ENCODE results near the gene IL36RN.
A peak's percentile ranks its signal among the peaks of the same experiment; 100 is the strongest.

The IL36RN gene

DNA sequence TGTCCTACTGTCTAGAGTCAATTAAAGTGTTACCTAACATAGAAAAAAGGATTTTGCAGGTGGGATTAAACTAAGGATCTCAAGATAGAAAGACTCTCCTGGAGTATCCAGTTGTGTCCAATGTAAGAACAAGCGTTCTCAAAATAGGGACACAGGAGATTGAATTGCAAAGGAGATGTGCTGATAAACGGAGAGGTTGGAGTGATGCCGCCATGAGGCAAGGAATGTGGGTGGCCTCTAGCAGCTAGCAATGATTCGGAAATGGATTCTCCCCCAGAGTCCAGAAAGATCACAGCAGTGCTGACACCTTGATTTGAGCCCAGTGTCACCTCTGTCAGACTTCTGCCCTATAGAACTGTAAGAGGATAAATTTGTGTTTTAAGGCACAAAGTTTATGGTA, 44.3 kb downstream of the IL36RN start:
- DNase-seq (ENCODE audit: low read depth, low spot score): no peak
- in situ Hi-C loops (cut with HindIII; ENCODE audit: low sequenced_read_pairs): no loop called here
- H3K4me3 ChIP-seq (ENCODE audit: low read depth, low read length): no peak overlapping the region
- TF ChIP-seq, protein P1, sequence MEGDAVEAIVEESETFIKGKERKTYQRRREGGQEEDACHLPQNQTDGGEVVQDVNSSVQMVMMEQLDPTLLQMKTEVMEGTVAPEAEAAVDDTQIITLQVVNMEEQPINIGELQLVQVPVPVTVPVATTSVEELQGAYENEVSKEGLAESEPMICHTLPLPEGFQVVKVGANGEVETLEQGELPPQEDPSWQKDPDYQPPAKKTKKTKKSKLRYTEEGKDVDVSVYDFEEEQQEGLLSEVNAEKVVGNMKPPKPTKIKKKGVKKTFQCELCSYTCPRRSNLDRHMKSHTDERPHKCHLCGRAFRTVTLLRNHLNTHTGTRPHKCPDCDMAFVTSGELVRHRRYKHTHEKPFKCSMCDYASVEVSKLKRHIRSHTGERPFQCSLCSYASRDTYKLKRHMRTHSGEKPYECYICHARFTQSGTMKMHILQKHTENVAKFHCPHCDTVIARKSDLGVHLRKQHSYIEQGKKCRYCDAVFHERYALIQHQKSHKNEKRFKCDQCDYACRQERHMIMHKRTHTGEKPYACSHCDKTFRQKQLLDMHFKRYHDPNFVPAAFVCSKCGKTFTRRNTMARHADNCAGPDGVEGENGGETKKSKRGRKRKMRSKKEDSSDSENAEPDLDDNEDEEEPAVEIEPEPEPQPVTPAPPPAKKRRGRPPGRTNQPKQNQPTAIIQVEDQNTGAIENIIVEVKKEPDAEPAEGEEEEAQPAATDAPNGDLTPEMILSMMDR (IDR thresholded peaks at IDR 0.05; ENCODE audit: low read depth, low read length): no peak

DNA sequence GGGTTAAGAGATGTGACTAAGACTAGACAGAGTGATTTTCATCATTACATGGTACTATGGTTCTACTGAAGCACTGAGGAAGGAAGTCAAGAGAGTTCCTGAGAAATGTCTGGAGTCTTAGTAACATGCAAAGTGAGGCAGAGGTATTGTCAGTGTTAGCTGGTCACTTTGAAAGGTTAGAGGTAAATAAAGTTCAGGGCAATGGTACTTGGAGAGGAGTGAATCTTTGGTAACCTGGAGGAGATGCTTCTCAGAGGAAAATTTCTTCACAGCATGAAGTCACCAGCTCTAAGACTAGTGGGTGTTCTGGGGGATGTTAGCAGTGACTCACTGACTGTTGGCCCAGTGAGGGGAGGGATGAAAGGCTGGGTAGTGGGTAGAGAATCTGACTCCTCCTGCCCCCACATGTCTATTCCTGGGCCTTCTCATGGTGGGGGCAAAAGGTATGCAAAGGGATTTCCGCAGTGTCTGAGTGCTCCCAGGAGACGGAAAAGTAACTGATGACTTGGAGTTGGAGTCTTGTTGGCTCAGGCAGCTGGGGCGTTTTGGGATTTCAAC, 45.1 kb downstream of the IL36RN start:
- TF ChIP-seq, protein P1 (IDR thresholded peaks at IDR 0.05; ENCODE audit: low read depth, low read length): no peak
- DNase-seq (ENCODE audit: low read depth, low spot score): no peak
- H3K4me3 ChIP-seq (ENCODE audit: low read depth, low read length): no peak overlapping the region
- in situ Hi-C loops (cut with HindIII; ENCODE audit: low sequenced_read_pairs): no loop called here

- peak; percentile 48 for DNase-seq (ENCODE audit: low read depth, low spot score)
- H3K4me3 ChIP-seq (ENCODE audit: low read depth, low read length): no peak overlapping the region
- in situ Hi-C loops (cut with HindIII; ENCODE audit: low sequenced_read_pairs): no loop called here
- TF ChIP-seq, protein P1 (IDR thresholded peaks at IDR 0.05; ENCODE audit: low read depth, low read length): no peak
Measured at GRCh38 chr2:113105047-113105785, 46.2 kb downstream of the IL36RN start.

DNA sequence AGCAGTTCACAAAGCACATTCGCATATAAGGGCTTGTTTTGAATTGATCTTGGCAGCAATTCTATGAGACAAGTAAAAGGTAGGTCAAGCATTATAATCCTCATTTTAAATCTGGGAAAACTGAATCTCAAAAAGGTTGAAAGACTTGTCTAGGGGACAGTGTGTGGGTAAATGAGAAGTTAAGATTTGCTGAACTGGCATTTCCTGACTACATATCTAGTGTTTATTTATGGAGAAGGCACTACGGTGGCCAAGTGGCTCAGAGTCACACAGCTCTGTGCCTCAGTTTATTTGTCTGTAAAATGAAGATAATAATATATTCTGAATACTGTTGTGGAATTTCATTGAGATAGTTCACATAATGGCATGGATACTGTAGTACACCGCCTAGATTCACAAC, 52.1 kb downstream of the IL36RN start:
- DNase-seq (ENCODE audit: low read depth, low spot score): no peak
- H3K4me3 ChIP-seq (ENCODE audit: low read depth, low read length): no peak overlapping the region
- in situ Hi-C loops (cut with HindIII; ENCODE audit: low sequenced_read_pairs): no loop called here
- TF ChIP-seq, protein P1 (IDR thresholded peaks at IDR 0.05; ENCODE audit: low read depth, low read length): no peak

DNA sequence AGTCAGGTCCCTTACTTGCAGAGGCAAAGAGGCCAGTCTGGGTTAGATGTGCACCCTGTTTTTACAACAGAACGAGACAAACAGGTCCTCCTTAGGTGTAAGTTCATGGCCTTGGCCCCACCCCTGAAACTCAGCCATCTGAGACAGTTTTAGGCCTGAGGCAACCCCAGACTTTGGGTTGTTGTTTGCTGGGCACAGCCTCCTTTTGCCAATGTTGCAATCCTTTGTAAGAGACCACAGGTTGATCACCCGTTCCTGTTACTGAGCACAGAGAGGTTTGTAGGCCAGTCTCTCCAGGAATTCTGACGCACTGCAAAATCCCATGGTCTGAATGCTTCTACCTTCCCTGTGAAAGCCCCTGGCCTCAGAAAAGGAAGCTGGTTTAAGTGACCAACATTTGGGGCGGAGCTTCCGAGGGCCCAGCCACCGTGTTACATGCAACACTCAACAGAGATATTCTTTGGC, 52.9 kb downstream of the IL36RN start:
- no peak for DNase-seq (ENCODE audit: low read depth, low spot score)
- TF ChIP-seq, protein P1 (IDR thresholded peaks at IDR 0.05; ENCODE audit: low read depth, low read length): no peak
- in situ Hi-C loops (cut with HindIII; ENCODE audit: low sequenced_read_pairs): no loop called here
- H3K4me3 ChIP-seq (ENCODE audit: low read depth, low read length): no peak overlapping the region

- no peak for DNase-seq (ENCODE audit: low read depth, low spot score)
- TF ChIP-seq, protein P1 (IDR thresholded peaks at IDR 0.05; ENCODE audit: low read depth, low read length): no peak
- in situ Hi-C loops (cut with HindIII; ENCODE audit: low sequenced_read_pairs): no loop called here
- H3K4me3 ChIP-seq (ENCODE audit: low read depth, low read length): no peak overlapping the region
Measured at GRCh38 chr2:113112441-113112840, 53.4 kb downstream of the IL36RN start.

Measured in astrocyte of the spinal cord (primary cell).